CD14-positive monocyte (primary cell): Measurements from ENCODE around the gene RHNO1. TPM values are rescaled to one million over a fixed set of nuclear protein-coding genes. Genes with fewer than 3 reads are reported as not detected.
A peak's percentile ranks its signal among the peaks of the same experiment; 100 is the strongest.

Experiments
- DNase-seq, 3 donors: peaks; one replicate each; pipeline ENCODE4 v3.0.0-alpha.2; 2011 to 2022
- H2AFZ ChIP-seq: 2 replicates; pipeline ENCODE4 v1.6.0; 2012; ENCODE audit warnings: mild to moderate bottlenecking, low read depth, low read length, inconsistent platforms; ENCODE audit not compliant: insufficient read depth, poor library complexity, severe bottlenecking
- H3K27ac ChIP-seq, 2 donors: 1 replicate in 1 of 2; 2 replicates in 1 of 2; pipeline ENCODE4 v1.5.1; 2012 to 2013; ENCODE audit warnings: low read length in 2 of 2, control low read depth in 1 of 2, inconsistent platforms in 1 of 2, low read depth in 1 of 2, mild to moderate bottlenecking in 1 of 2
- H3K27me3 ChIP-seq, 2 donors: one replicate each; pipeline versions ENCODE4 v1.6.0 to v1.6.1; 2011 to 2013; ENCODE audit warnings: low read length in 2 of 2; ENCODE audit not compliant: control insufficient read depth in 2 of 2, insufficient read depth in 2 of 2
- H3K36me3 ChIP-seq, 2 donors: replicated peaks in 1 of 2; 1 replicate in 1 of 2; 2 replicates in 1 of 2; pipeline versions ENCODE4 v1.5.1 to v1.6.1; 2012 to 2013; ENCODE audit warnings: low read length in 2 of 2, control low read depth in 1 of 2, inconsistent platforms in 1 of 2, mild to moderate bottlenecking in 1 of 2; ENCODE audit not compliant: insufficient read depth in 2 of 2, control insufficient read depth in 1 of 2
- H3K4me1 ChIP-seq, 2 donors: 1 replicate in 1 of 2; 2 replicates in 1 of 2; pipeline versions ENCODE4 v1.5.1 to v1.6.1; 2012 to 2013; ENCODE audit warnings: low read length in 2 of 2, control low read depth in 1 of 2, inconsistent platforms in 1 of 2, mild to moderate bottlenecking in 1 of 2, moderate library complexity in 1 of 2; ENCODE audit not compliant: insufficient read depth in 2 of 2, control insufficient read depth in 1 of 2
- H3K4me2 ChIP-seq: replicated peaks from 2 replicates; pipeline ENCODE3; 2012; ENCODE audit warnings: low read length, moderate library complexity, mild to moderate bottlenecking; ENCODE audit not compliant: poor library complexity, severe bottlenecking; ENCODE audit errors: extremely low read depth
- H3K4me3 ChIP-seq, 3 experiments: fragments of 200-600 bp in 1 of 3; sonication (generic) in 1 of 3; replicated peaks in 1 of 3; 1 replicate in 2 of 3; 2 replicates in 1 of 3; pipeline ENCODE4 v1.5.1; 2011 to 2013; ENCODE audit warnings: low read length in 3 of 3, mild to moderate bottlenecking in 3 of 3, control low read depth in 2 of 3, low read depth in 2 of 3, inconsistent platforms in 1 of 3, moderate library complexity in 1 of 3
- H3K79me2 ChIP-seq: 2 replicates; pipeline ENCODE4 v1.6.0; 2012; ENCODE audit warnings: mild to moderate bottlenecking, control low read depth, inconsistent platforms, low read length, moderate library complexity; ENCODE audit not compliant: insufficient read depth
- H3K9ac ChIP-seq: 2 replicates; pipeline ENCODE4 v1.6.0; 2017; ENCODE audit warnings: low read length, mild to moderate bottlenecking; ENCODE audit not compliant: insufficient read depth, poor library complexity, severe bottlenecking
- H3K9me3 ChIP-seq, 2 donors: replicated peaks in 1 of 2; 1 replicate in 1 of 2; 2 replicates in 1 of 2; pipeline versions ENCODE4 v1.5.1 to v1.6.1; 2012 to 2013; ENCODE audit warnings: low read length in 2 of 2, control low read depth in 1 of 2; ENCODE audit not compliant: control insufficient read depth in 1 of 2, insufficient read depth in 1 of 2
- H4K20me1 ChIP-seq: 2 replicates; pipeline ENCODE4 v1.6.0; 2012; ENCODE audit warnings: mild to moderate bottlenecking, low read length, control low read depth, moderate library complexity; ENCODE audit not compliant: insufficient read depth
- H3K27ac Mint-ChIP-seq, 7 donors: one replicate each; pipeline ENCODE4 v1.8.0; 2020; ENCODE audit warnings: mild to moderate bottlenecking in 7 of 7, mixed read lengths in 7 of 7, moderate library complexity in 6 of 7, inconsistent platforms in 2 of 7
- H3K27me3 Mint-ChIP-seq, 3 donors: one replicate each; pipeline ENCODE4 v1.8.0; 2021 to 2022; ENCODE audit warnings: low read depth in 3 of 3, mild to moderate bottlenecking in 3 of 3, mixed read lengths in 3 of 3, moderate library complexity in 3 of 3, inconsistent platforms in 1 of 3
- H3K36me3 Mint-ChIP-seq, 2 donors: one replicate each; pipeline ENCODE4 v1.8.0; 2020; ENCODE audit warnings: mixed read lengths in 2 of 2, inconsistent platforms in 1 of 2, mild to moderate bottlenecking in 1 of 2
- H3K4me1 Mint-ChIP-seq: one replicate; pipeline ENCODE4 v1.8.0; 2020; ENCODE audit warnings: mild to moderate bottlenecking, mixed read lengths
- H3K4me3 Mint-ChIP-seq, 2 donors: one replicate each; pipeline ENCODE4 v1.8.0; 2020; ENCODE audit warnings: mild to moderate bottlenecking in 2 of 2, mixed read lengths in 2 of 2, moderate library complexity in 1 of 2
- H3K9me3 Mint-ChIP-seq, 7 donors: one replicate each; pipeline ENCODE4 v1.8.0; 2020 to 2022; ENCODE audit warnings: mixed read lengths in 7 of 7, mild to moderate bottlenecking in 6 of 7, moderate library complexity in 6 of 7, inconsistent platforms in 2 of 7
- WGBS: methylation state at CpG from one replicate; pipeline ENCODE4 v1.1.5; 2013; ENCODE audit warnings: missing lambda C conversion rate; ENCODE audit not compliant: insufficient coverage; 5-methylcytosine and 5-hydroxymethylcytosine counted together
- intact Hi-C, 2 donors: fragments of 100-400 bp; cut with micrococcal nuclease; formaldehyde crosslinking; loops; one replicate each; pipeline versions ENCODE4 v1.15.0 to v1.15.1; 2023
- polyA plus RNA-seq, 3 donors: library from polyadenylated mRNA; depleted of rRNA in 1 of 3; unstranded in 2 of 3; stranded (reverse) in 1 of 3; fragments of 300-500 nt in 2 of 3; fragments of >200 nt in 1 of 3; fragmentation: Illumina TruSeq in 2 of 3; gene quantifications; 1 replicate in 2 of 3; 2 replicates in 1 of 3; pipeline ENCODE4 v1.2.3, GENCODE V29; 2012 to 2021
- TF ChIP-seq, protein P1 (sequence below): fragments of 200-600 bp; IDR thresholded peaks from one replicate; pipeline ENCODE4 v1.8.0; 2022; ENCODE audit warnings: antibody characterized with exemption, mild to moderate bottlenecking

The RHNO1 gene
- polyA plus RNA-seq, 3 donors: 10.2 to 24.7 (median 19.8) TPM

DNA sequence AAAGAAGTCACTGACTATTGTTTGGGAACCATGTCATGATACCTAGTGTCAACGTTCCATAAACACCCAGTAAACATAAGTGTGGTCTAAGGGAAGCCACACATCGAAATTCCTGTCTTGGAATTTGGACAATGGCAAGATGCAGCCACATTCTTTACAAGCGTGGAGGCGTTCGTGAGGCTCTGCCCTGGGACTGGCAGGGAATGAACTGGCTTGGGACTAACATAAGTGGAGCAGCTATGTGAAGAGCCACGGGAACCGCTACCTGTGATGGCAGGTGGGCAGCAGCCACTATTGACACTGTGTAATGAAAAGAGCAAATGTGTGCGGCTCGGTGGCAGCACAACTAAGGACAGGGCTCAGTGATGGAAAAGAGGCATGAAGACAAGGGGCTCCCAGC is 32.2 kb upstream of the RHNO1 start:
- TF ChIP-seq, protein P1, sequence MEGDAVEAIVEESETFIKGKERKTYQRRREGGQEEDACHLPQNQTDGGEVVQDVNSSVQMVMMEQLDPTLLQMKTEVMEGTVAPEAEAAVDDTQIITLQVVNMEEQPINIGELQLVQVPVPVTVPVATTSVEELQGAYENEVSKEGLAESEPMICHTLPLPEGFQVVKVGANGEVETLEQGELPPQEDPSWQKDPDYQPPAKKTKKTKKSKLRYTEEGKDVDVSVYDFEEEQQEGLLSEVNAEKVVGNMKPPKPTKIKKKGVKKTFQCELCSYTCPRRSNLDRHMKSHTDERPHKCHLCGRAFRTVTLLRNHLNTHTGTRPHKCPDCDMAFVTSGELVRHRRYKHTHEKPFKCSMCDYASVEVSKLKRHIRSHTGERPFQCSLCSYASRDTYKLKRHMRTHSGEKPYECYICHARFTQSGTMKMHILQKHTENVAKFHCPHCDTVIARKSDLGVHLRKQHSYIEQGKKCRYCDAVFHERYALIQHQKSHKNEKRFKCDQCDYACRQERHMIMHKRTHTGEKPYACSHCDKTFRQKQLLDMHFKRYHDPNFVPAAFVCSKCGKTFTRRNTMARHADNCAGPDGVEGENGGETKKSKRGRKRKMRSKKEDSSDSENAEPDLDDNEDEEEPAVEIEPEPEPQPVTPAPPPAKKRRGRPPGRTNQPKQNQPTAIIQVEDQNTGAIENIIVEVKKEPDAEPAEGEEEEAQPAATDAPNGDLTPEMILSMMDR: no peak
- WGBS: over 99% methylated on average over 8 of the region's 9 CpGs
- H3K4me3 ChIP-seq: no peak overlapping the region
- Mint-ChIP-seq H3K27me3 (no peaks in the 10 kb centered on the region), H3K36me3 (peaks cover 29 to 44% of the 10 kb centered on the region in 2 donors), H3K27ac (peak overlapping the region in 2 of 7 donors; percentile 11 to 32), H3K4me1 (peaks cover 1% of the 10 kb centered on the region), H3K9me3 (no peaks in the 10 kb centered on the region), H3K4me3 (no peak overlapping the region)
- no peaks in the 10 kb centered on the region for H3K27me3 ChIP-seq
- no peaks in the 10 kb centered on the region for H3K79me2 ChIP-seq
- no peaks in the 10 kb centered on the region for H3K4me1 ChIP-seq
- no peaks in the 10 kb centered on the region for H4K20me1 ChIP-seq
- no peaks in the 10 kb centered on the region for H3K9me3 ChIP-seq
- DNase-seq: no peak
- no peak overlapping the region for H3K9ac ChIP-seq
- intact Hi-C loops: no loop called here
- peaks cover 18 to 21% of the 10 kb centered on the region in 2 donors for H3K36me3 ChIP-seq
- no peak overlapping the region for H2AFZ ChIP-seq
- no peak overlapping the region for H3K27ac ChIP-seq
- no peak overlapping the region for H3K4me2 ChIP-seq

DNA sequence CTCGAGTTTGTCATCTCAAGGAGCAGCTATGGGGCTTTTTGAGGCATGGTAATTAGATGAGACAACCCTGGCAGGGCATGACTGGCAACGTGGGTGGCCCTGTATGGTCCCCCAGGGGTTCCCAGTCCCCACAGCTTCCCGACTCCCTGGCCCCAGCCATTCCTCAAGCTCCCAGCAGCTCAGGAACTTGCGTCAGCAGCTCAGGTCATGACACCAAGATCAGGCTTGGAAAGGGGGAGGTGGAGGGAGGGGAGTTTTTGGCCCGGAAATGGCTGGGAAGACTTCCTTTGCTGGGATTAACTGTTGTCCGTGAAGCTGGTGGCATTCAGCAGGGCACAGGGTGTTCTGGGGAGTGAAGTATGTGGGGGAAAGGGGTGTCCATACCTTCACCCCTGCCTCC is 31.7 kb upstream of the RHNO1 start:
- no peaks in the 10 kb centered on the region for H3K27me3 ChIP-seq
- peaks cover 18 to 21% of the 10 kb centered on the region in 2 donors for H3K36me3 ChIP-seq
- DNase-seq: no peak
- H3K4me2 ChIP-seq: no peak overlapping the region
- Mint-ChIP-seq H3K27me3 (no peaks in the 10 kb centered on the region), H3K27ac (no peak overlapping the region), H3K36me3 (peaks cover 26 to 43% of the 10 kb centered on the region in 2 donors), H3K9me3 (no peaks in the 10 kb centered on the region), H3K4me3 (no peak overlapping the region), H3K4me1 (no peaks in the 10 kb centered on the region)
- TF ChIP-seq, protein P1: no peak
- 84% methylated on average over 2 of the region's 6 CpGs for WGBS
- no peak overlapping the region for H3K27ac ChIP-seq
- H2AFZ ChIP-seq: no peak overlapping the region
- H4K20me1 ChIP-seq: no peaks in the 10 kb centered on the region
- no peak overlapping the region for H3K9ac ChIP-seq
- H3K4me1 ChIP-seq: no peaks in the 10 kb centered on the region
- no peaks in the 10 kb centered on the region for H3K9me3 ChIP-seq
- no peak overlapping the region for H3K4me3 ChIP-seq
- intact Hi-C loops: no loop called here
- no peaks in the 10 kb centered on the region for H3K79me2 ChIP-seq
